ENCODE results near the gene SLC1A4.

SLC1A4 gene

DNA sequence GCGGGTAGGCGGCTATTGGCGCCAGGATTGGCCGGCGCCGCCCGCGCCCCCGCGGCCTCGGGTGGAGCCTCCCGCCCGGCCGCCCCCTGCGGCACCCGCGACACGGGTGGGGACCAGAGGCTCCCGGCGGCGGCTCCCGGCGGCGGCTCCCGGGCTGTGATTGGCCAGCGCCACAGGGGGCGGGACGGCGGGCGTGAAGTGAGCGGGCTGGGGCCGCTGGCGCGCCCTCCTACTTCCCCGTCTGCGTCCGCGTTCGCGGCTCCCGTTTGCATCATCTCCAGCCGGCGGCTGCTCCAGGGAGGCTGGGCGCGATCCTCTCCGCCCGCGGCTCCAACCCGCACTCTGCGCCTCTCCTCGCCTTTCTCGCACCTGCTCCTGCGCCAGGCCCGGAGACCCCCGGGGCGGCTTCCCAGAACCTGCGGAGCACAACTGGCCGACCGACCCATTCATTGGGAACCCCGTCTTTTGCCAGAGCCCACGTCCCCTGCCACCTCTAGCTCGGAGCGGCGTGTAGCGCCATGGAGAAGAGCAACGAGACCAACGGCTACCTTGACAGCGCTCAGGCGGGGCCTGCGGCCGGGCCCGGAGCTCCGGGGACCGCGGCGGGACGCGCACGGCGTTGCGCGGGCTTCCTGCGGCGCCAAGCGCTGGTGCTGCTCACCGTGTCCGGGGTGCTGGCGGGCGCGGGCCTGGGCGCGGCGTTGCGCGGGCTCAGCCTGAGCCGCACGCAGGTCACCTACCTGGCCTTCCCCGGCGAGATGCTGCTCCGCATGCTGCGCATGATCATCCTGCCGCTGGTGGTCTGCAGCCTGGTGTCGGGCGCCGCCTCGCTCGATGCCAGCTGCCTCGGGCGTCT lies at the start of gene SLC1A4:
SLC1A4 (plus strand) TSS at position 274 of the 856 bp plus-strand sequence; CDS start at position 519, 245 bp downstream.
- peaks cover 0 to 26% (median 20%) of the 10 kb centered on the region in 11 experiments; a peak in 14 of 22 replicates for H3K36me3 ChIP-seq
- peaks cover 28 to 50% (median 41%) of the 10 kb centered on the region in 11 experiments; a peak in 17 of 22 replicates for H4K20me1 ChIP-seq
- H3K4me3 ChIP-seq, result peak within 1 kb of the TSS; percentile 71 to 93 (median 86)
- peak in 6 of 11 experiments; percentile 23 to 73 (median 40); a peak in 5 of 22 replicates for TF ChIP-seq Cebpa-rat (IDR thresholded peaks at IDR 0.05)
- peaks cover 33 to 53% (median 48%) of the 10 kb centered on the region in 10 experiments for H3K4me1 ChIP-seq
- peak within 1 kb of the TSS; percentile 87 to 100 (median 99) for H3K4me2 ChIP-seq
- H3K27ac ChIP-seq, result peak within 1 kb of the TSS; percentile 85 to 98 (median 94)
- H3K27me3 ChIP-seq, result no peaks in the 10 kb centered on the region
- peak within 1 kb of the TSS; percentile 86 to 95 (median 92) for H3K9ac ChIP-seq
- no peaks in the 10 kb centered on the region for H3K9me3 ChIP-seq (replicated peaks in 1 of 11)

DNA sequence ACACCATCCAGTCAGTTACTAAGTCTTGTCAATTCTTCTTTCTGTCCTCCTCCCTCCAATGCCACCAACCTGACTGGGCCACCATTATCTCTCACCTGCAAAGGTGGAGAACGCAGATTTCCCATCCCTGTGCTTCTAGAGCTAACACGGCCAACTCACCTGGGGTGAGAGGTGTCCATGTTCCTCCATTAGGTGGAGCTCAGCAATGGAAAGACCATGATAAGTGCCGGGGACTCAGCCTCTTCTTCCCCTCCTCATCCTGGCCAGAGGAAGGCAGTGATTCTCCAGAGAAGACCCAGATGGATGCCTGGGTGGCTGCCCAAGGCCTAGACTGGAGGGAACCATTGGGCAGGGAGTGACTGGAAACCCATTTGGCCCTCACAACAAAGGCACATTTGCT lies 48.1 kb upstream of the SLC1A4 start:
- Histone ChIP-seq H3K36me3 (no peaks in the 10 kb centered on the region), H3K9me3 (replicated peaks in 1 of 11) (peaks cover 0 to under 1% (median 0%) of the 10 kb centered on the region in 11 experiments; a peak in 2 of 22 replicates), H3K27ac (peak overlapping the region in 4 of 11 experiments; percentile 15 to 98 (median 95); a peak in 8 of 22 replicates), H3K27me3 (no peaks in the 10 kb centered on the region), H3K4me1 (peaks cover 56 to 86% (median 74%) of the 10 kb centered on the region in 10 experiments), H4K20me1 (no peaks in the 10 kb centered on the region), H3K4me3 (no peak overlapping the region), H3K4me2 (peak overlapping the region in 7 of 11 experiments; percentile 51 to 86 (median 71); a peak in 14 of 22 replicates), H3K9ac (no peak overlapping the region)
- no peak for TF ChIP-seq Cebpa-rat (IDR thresholded peaks at IDR 0.05)

GRCh38 chr2:64941801-64942200 lies 47.4 kb upstream of the SLC1A4 start:
- Histone ChIP-seq H3K4me1 (peaks cover 63 to 91% (median 80%) of the 10 kb centered on the region in 10 experiments), H3K9me3 (replicated peaks in 1 of 11) (no peaks in the 10 kb centered on the region; a peak in 1 of 22 replicates), H3K27me3 (no peaks in the 10 kb centered on the region), H4K20me1 (no peaks in the 10 kb centered on the region), H3K4me3 (no peak overlapping the region; a peak in 1 of 20 replicates), H3K9ac (peak overlapping the region in 3 of 11 experiments; percentile 13 to 21 (median 19); a peak in 3 of 22 replicates), H3K4me2 (peak overlapping the region in 10 of 11 experiments; percentile 7 to 86 (median 61); a peak in 18 of 22 replicates), H3K36me3 (no peaks in the 10 kb centered on the region), H3K27ac (peak overlapping the region in 7 of 11 experiments; percentile 15 to 98 (median 94); a peak in 13 of 22 replicates)
- no peak for TF ChIP-seq Cebpa-rat (IDR thresholded peaks at IDR 0.05)

DNA sequence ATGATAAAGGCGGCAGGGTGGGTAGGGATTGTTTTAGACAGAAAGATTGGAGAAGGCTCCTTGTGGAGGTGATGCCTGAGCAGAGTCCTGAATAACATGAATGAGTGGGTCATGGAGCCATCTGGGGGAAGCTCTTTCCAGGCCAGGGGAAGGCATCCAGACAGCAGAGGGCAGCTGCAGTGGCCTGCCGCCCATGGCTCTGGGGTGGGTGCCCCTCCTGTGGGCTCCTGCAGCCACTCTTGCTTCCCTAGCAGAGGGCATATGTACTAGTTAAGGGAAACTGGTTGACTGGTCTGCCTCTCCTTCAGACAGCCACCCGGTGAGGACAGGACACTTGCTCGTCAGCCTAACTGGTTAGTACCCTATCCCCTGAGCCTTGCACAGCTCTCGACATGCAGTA lies 46.5 kb upstream of the SLC1A4 start:
- H3K4me1 ChIP-seq, result peaks cover 66 to 91% (median 83%) of the 10 kb centered on the region in 10 experiments

GRCh38 chr2:64943387-64944150 lies 45.6 kb upstream of the SLC1A4 start:
- Histone ChIP-seq H3K27me3 (no peaks in the 10 kb centered on the region), H3K4me1 (peaks cover 63 to 89% (median 76%) of the 10 kb centered on the region in 10 experiments), H3K36me3 (no peaks in the 10 kb centered on the region), H3K4me2 (peak overlapping the region; percentile 54 to 89 (median 81)), H4K20me1 (no peaks in the 10 kb centered on the region), H3K27ac (peak overlapping the region in 9 of 11 experiments; percentile 88 to 98 (median 94); a peak in 18 of 22 replicates), H3K9me3 (replicated peaks in 1 of 11) (no peaks in the 10 kb centered on the region; a peak in 1 of 22 replicates), H3K4me3 (no peak overlapping the region), H3K9ac (peak overlapping the region in 5 of 11 experiments; percentile 19 to 86 (median 83); a peak in 8 of 22 replicates)
- TF ChIP-seq Cebpa-rat (IDR thresholded peaks at IDR 0.05), result no peak

More for the DNA sequence above, 46.5 kb upstream of the SLC1A4 start:
- Histone ChIP-seq H3K9me3 (replicated peaks in 1 of 11) (no peaks in the 10 kb centered on the region; a peak in 1 of 22 replicates), H3K27me3 (no peaks in the 10 kb centered on the region), H3K4me3 (no peak overlapping the region), H3K4me2 (peak overlapping the region in 7 of 11 experiments; percentile 51 to 86 (median 71); a peak in 12 of 22 replicates), H3K27ac (peak overlapping the region in 7 of 11 experiments; percentile 89 to 98 (median 96); a peak in 11 of 22 replicates), H4K20me1 (no peaks in the 10 kb centered on the region), H3K36me3 (no peaks in the 10 kb centered on the region), H3K9ac (no peak overlapping the region; a peak in 1 of 22 replicates)
- no peak for TF ChIP-seq Cebpa-rat (IDR thresholded peaks at IDR 0.05)

GRCh38 chr2:64944484-64944883 lies 44.7 kb upstream of the SLC1A4 start:
- Histone ChIP-seq H3K4me1 (peaks cover 56 to 80% (median 71%) of the 10 kb centered on the region in 10 experiments), H3K27me3 (no peaks in the 10 kb centered on the region), H3K4me2 (peak overlapping the region; percentile 54 to 89 (median 81)), H3K36me3 (no peaks in the 10 kb centered on the region), H3K4me3 (peak overlapping the region in 1 of 10 experiments; percentile 20; a peak in 1 of 20 replicates), H3K9me3 (replicated peaks in 1 of 11) (no peaks in the 10 kb centered on the region; a peak in 1 of 22 replicates), H3K27ac (peak overlapping the region in 9 of 11 experiments; percentile 88 to 98 (median 94); a peak in 18 of 22 replicates), H4K20me1 (no peaks in the 10 kb centered on the region), H3K9ac (peak overlapping the region in 7 of 11 experiments; percentile 79 to 87 (median 85); a peak in 11 of 22 replicates)
- TF ChIP-seq Cebpa-rat (IDR thresholded peaks at IDR 0.05), result no peak

GRCh38 chr2:64945973-64946768 lies 43.0 kb upstream of the SLC1A4 start:
- H3K4me3 ChIP-seq, result peak overlapping the region in 9 of 10 experiments; percentile 3 to 58 (median 35); a peak in 10 of 20 replicates
- H4K20me1 ChIP-seq, result no peaks in the 10 kb centered on the region
- H3K4me2 ChIP-seq, result peak overlapping the region; percentile 64 to 89 (median 83)
- H3K4me1 ChIP-seq, result peaks cover 57 to 81% (median 71%) of the 10 kb centered on the region in 10 experiments
- no peaks in the 10 kb centered on the region; a peak in 1 of 22 replicates for H3K9me3 ChIP-seq (replicated peaks in 1 of 11)
- H3K9ac ChIP-seq, result peak overlapping the region; percentile 11 to 87 (median 80); a peak in 21 of 22 replicates
- no peaks in the 10 kb centered on the region for H3K36me3 ChIP-seq
- H3K27ac ChIP-seq, result peak overlapping the region; percentile 12 to 98 (median 94); a peak in 21 of 22 replicates
- TF ChIP-seq Cebpa-rat (IDR thresholded peaks at IDR 0.05), result peak in 8 of 11 experiments; percentile 49 to 79 (median 66); a peak in 13 of 22 replicates
- no peaks in the 10 kb centered on the region for H3K27me3 ChIP-seq

Data from BLaER1 treated with 17β-estradiol and CSF1 and Interleukin-3, amounts not matched to agents 10 nM and 100 nM (cell line).